IMR-90 (cell line): ENCODE results near the gene PNMA6F. TPM values are rescaled to one million over a fixed set of nuclear protein-coding genes. Genes with fewer than 3 reads are reported as not detected.

Experiments used
- ATAC-seq: fragments of 200-7000 bp; cut with Tn5 transposase; 2 replicates; pipeline ENCODE4 v1.9.1; 2020; ENCODE audit warnings: low read depth, mild to moderate bottlenecking, moderate library complexity
- BruUV-seq: library from RNA; stranded (reverse); fragments of 400-500 nt; replicated peaks from 2 replicates; lab custom pipeline; 2021; lab: Mats Ljungman, UMichigan
- CTCF ChIA-PET: fragments of 300-600 bp; formaldehyde crosslinking; extraction: SDS; loops from one replicate; lab custom pipeline; 2021; ENCODE audit warnings: antibody characterized with exemption; lab: Yijun Ruan, JAX
- POLR2A ChIA-PET: fragments of 300-600 bp; sonication (Branson Sonifier 250); formaldehyde crosslinking; loops from one replicate; lab custom pipeline; 2022; ENCODE audit warnings: antibody characterized with exemption; ENCODE audit not compliant: unreplicated experiment; lab: Charles Lee
- DNase-seq: peaks from one replicate; pipeline ENCODE4 v3.0.0; 2013
- H2AFZ ChIP-seq: replicated peaks from 2 replicates; pipeline ENCODE3; 2013; ENCODE audit warnings: low read length, mild to moderate bottlenecking; ENCODE audit not compliant: poor library complexity
- H2AK5ac ChIP-seq: 2 replicates; pipeline ENCODE4 v1.6.1; 2013; ENCODE audit warnings: low read depth, low read length, inconsistent platforms
- H2AK9ac ChIP-seq: replicated peaks from 2 replicates; pipeline ENCODE3; 2013; ENCODE audit warnings: mild to moderate bottlenecking, low read depth, low read length, moderate library complexity; ENCODE audit not compliant: poor library complexity
- H2BK120ac ChIP-seq: 2 replicates; pipeline ENCODE4 v1.6.1; 2013; ENCODE audit warnings: low read depth, low read length, inconsistent platforms
- H2BK15ac ChIP-seq: 3 replicates; pipeline ENCODE4 v1.6.1; 2013; ENCODE audit warnings: low read depth, low read length, inconsistent platforms
- H2BK20ac ChIP-seq: 2 replicates; pipeline ENCODE4 v1.6.1; 2013; ENCODE audit warnings: low read depth, mild to moderate bottlenecking, inconsistent platforms, low read length, moderate library complexity
- H2BK5ac ChIP-seq: 2 replicates; pipeline ENCODE4 v1.6.1; 2013; ENCODE audit warnings: mild to moderate bottlenecking, low read depth, low read length, inconsistent platforms; ENCODE audit not compliant: poor library complexity, severe bottlenecking
- H3K14ac ChIP-seq: replicated peaks from 2 replicates; pipeline ENCODE4 v1.6.1; 2013; ENCODE audit warnings: low read depth, low read length, inconsistent platforms
- H3K18ac ChIP-seq: 2 replicates; pipeline ENCODE4 v1.6.1; 2013; ENCODE audit warnings: low read depth, low read length, control low read depth
- H3K23ac ChIP-seq: 2 replicates; pipeline ENCODE4 v1.6.1; 2013; ENCODE audit warnings: low read depth, low read length, inconsistent platforms
- H3K27ac ChIP-seq: 2 replicates; pipeline ENCODE4 v1.5.1; 2013; ENCODE audit warnings: mild to moderate bottlenecking, control low read depth, low read length; ENCODE audit not compliant: insufficient read depth
- H3K27me3 ChIP-seq: 2 replicates; pipeline ENCODE4 v1.6.1; 2013; ENCODE audit warnings: low read length; ENCODE audit not compliant: control insufficient read depth, insufficient read depth
- H3K36me3 ChIP-seq: 2 replicates; pipeline ENCODE4 v1.6.1; 2013; ENCODE audit warnings: low read length, mixed read lengths; ENCODE audit not compliant: control insufficient read depth, insufficient read depth
- H3K4ac ChIP-seq: 2 replicates; pipeline ENCODE4 v1.6.1; 2013; ENCODE audit warnings: low read depth, low read length, inconsistent platforms
- H3K4me1 ChIP-seq: 2 replicates; pipeline ENCODE4 v1.6.1; 2013; ENCODE audit warnings: low read length, mixed read lengths; ENCODE audit not compliant: control insufficient read depth, insufficient read depth
- H3K4me2 ChIP-seq: 2 replicates; pipeline ENCODE4 v1.6.1; 2013; ENCODE audit warnings: low read depth, mild to moderate bottlenecking, control low read depth, low read length, moderate library complexity
- H3K4me3 ChIP-seq: 2 replicates; pipeline ENCODE4 v1.5.1; 2013; ENCODE audit warnings: low read depth, mild to moderate bottlenecking, control low read depth, low read length, moderate library complexity; ENCODE audit not compliant: insufficient read depth
- H3K56ac ChIP-seq: 2 replicates; pipeline ENCODE4 v1.6.1; 2013; ENCODE audit warnings: low read length, inconsistent platforms; ENCODE audit not compliant: insufficient read depth; ENCODE audit errors: extremely low read depth
- H3K79me1 ChIP-seq, 2 experiments: 2 replicates each; pipeline ENCODE4 v1.6.1; 2013; ENCODE audit warnings: low read length in 2 of 2, inconsistent platforms in 1 of 2, low read depth in 1 of 2
- H3K9ac ChIP-seq: 2 replicates; pipeline ENCODE4 v1.6.1; 2013; ENCODE audit warnings: low read depth, low read length, control low read depth
- H3K9me1 ChIP-seq: 2 replicates; pipeline ENCODE4 v1.6.1; 2013; ENCODE audit warnings: low read length, inconsistent platforms; ENCODE audit not compliant: insufficient read depth
- H3K9me3 ChIP-seq: 2 replicates; pipeline ENCODE4 v1.6.1; 2013; ENCODE audit warnings: low read length; ENCODE audit not compliant: control insufficient read depth, insufficient read depth
- H4K20me1 ChIP-seq: 2 replicates; pipeline ENCODE4 v1.6.1; 2013; ENCODE audit warnings: low read length, inconsistent platforms; ENCODE audit not compliant: insufficient read depth
- H4K5ac ChIP-seq: 2 replicates; pipeline ENCODE4 v1.6.1; 2013; ENCODE audit warnings: mild to moderate bottlenecking, low read depth, low read length, control low read depth
- H4K8ac ChIP-seq, 2 experiments: 2 replicates each; pipeline ENCODE4 v1.6.1; 2013; ENCODE audit warnings: low read depth in 2 of 2, low read length in 2 of 2, control low read depth in 1 of 2, inconsistent platforms in 1 of 2
- H4K91ac ChIP-seq: 2 replicates; pipeline ENCODE4 v1.6.1; 2013; ENCODE audit warnings: low read depth, low read length, inconsistent platforms; ENCODE audit not compliant: insufficient read depth
- BHLHE40 ChIP-seq: fragments of 150-350 bp; IDR thresholded peaks from 2 replicates; pipeline ENCODE4 v1.6.1; 2016; ENCODE audit warnings: mild to moderate bottlenecking, low read depth, low read length
- CEBPB ChIP-seq: IDR thresholded peaks from 2 replicates; pipeline ENCODE4 v1.6.1; 2012; ENCODE audit warnings: low read depth, low read length, improper control_type of control experiment
- CHD1 ChIP-seq: IDR thresholded peaks from 2 replicates; pipeline ENCODE4 v1.6.1; 2012; ENCODE audit warnings: low read depth, low read length, improper control_type of control experiment
- CTCF ChIP-seq: conservative IDR thresholded peaks from 2 replicates; pipeline ENCODE4 v1.5.1; 2012; ENCODE audit warnings: mild to moderate bottlenecking, low read depth, low read length, improper control_type of control experiment
- ELK1 ChIP-seq: fragments of 150-350 bp; IDR thresholded peaks from 2 replicates; pipeline ENCODE4 v1.6.1; 2016; ENCODE audit warnings: low read depth, mild to moderate bottlenecking, low read length, moderate library complexity, borderline replicate concordance
- FOS ChIP-seq: fragments of 150-350 bp; IDR thresholded peaks from 2 replicates; pipeline ENCODE4 v1.6.1; 2016; ENCODE audit warnings: low read depth, low read length
- MAFK ChIP-seq: IDR thresholded peaks from 2 replicates; pipeline ENCODE4 v1.6.1; 2012; ENCODE audit warnings: low read depth, low read length, improper control_type of control experiment
- MAZ ChIP-seq: IDR thresholded peaks from 2 replicates; pipeline ENCODE4 v1.6.1; 2012; ENCODE audit warnings: low read depth, mild to moderate bottlenecking, low read length, improper control_type of control experiment, moderate library complexity, borderline replicate concordance
- MXI1 ChIP-seq: IDR thresholded peaks from 2 replicates; pipeline ENCODE4 v1.6.1; 2012; ENCODE audit warnings: low read depth, mild to moderate bottlenecking, low read length, moderate library complexity, borderline replicate concordance
- POLR2A ChIP-seq: IDR thresholded peaks from 2 replicates; pipeline ENCODE4 v1.6.1; 2012; ENCODE audit warnings: mild to moderate bottlenecking, low read depth, low read length
- RAD21 ChIP-seq: IDR thresholded peaks from 2 replicates; pipeline ENCODE4 v1.6.1; 2012; ENCODE audit warnings: low read length, improper control_type of control experiment
- RCOR1 ChIP-seq: IDR thresholded peaks from 2 replicates; pipeline ENCODE4 v1.6.1; 2012; ENCODE audit warnings: mild to moderate bottlenecking, low read length, improper control_type of control experiment; ENCODE audit not compliant: insufficient replicate concordance
- RFX5 ChIP-seq: IDR thresholded peaks from 2 replicates; pipeline ENCODE4 v1.8.0; 2012; ENCODE audit warnings: low read depth, mild to moderate bottlenecking, low read length, moderate library complexity
- SMC3 ChIP-seq: fragments of 150-350 bp; IDR thresholded peaks from 2 replicates; pipeline ENCODE4 v1.6.1; 2016; ENCODE audit warnings: low read depth, mild to moderate bottlenecking, antibody characterized with exemption, low read length, moderate library complexity
- WGBS, 2 experiments: methylation state at CpG; one replicate each; pipeline versions ENCODE4 v1.1.5 to v1.1.7; 2013; ENCODE audit warnings: missing lambda C conversion rate in 2 of 2; ENCODE audit not compliant: insufficient read length in 1 of 2; ENCODE audit errors: extremely low coverage in 2 of 2; 5-methylcytosine and 5-hydroxymethylcytosine counted together
- dilution Hi-C: fragments of 300-500 bp; cut with HindIII; formaldehyde crosslinking; loops from one replicate; pipeline ENCODE4 v1.14.3; 2018; ENCODE audit warnings: low sequenced_read_pairs; ENCODE audit not compliant: unreplicated experiment
- in situ Hi-C: fragments of 300-500 bp; cut with MboI; formaldehyde crosslinking; loops from 3 replicates; pipeline ENCODE4 v1.14.3; 2019; ENCODE audit warnings: low sequenced_read_pairs, inconsistent platforms, mixed read lengths
- intact Hi-C: fragments of 100-400 bp; cut with micrococcal nuclease; formaldehyde crosslinking; loops from 2 replicates; pipeline ENCODE4 v1.10.0; 2022
- polyA plus RNA-seq, 3 experiments: library from polyadenylated mRNA; depleted of rRNA; stranded (reverse); fragments of >200 nt; gene quantifications; 2 replicates each; pipeline ENCODE4 v1.2.3, GENCODE V29; 2012; ENCODE audit warnings: low replicate concordance in 1 of 3
- total RNA-seq: library from RNA; depleted of rRNA; stranded (reverse); fragments of >200 nt; gene quantifications from 2 replicates; pipeline ENCODE4 v1.2.3, GENCODE V29; 2012
- TF ChIP-seq, protein P1 (sequence below): fragments of 150-350 bp; IDR thresholded peaks from 2 replicates; pipeline ENCODE4 v1.6.1; 2017; ENCODE audit warnings: mild to moderate bottlenecking, antibody characterized with exemption, low read length, low read depth

Gene PNMA6F
- total and polyA plus RNA-seq, 2 of the 4 experiments (the other 2 are of a cell fraction) = not detected

DNA sequence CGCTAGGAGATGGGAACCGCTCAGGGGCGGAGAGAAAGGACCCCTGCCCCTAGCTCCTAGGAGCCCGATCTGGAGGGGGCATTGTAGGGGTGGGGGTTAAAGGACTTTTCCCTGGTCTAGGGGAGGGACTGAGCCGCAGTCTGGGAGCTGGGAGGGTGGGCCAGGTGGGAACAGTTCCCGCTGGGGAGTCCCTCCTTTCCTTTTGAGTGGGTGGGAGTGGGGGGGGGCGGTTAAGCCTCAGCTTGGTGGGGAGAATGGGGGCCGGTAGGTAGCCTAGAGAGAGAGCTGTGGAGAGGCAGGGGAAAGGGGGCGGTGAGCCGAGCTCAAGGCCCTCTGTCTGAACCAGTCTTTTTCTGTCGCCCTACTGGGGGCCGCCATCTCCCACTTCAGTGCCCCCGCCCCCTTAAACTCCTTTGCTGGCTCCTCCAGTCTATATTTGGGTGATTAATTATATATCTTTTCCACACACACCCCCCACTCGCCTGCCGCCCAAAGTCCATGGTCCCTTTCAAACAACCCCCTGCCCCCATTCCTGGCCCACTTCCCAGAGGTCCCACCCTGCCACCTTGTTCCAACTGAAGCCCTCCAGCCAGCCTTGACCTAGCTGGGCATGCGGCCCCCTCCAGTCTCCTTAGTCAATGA is 13.2 kb upstream of the PNMA6F start:
- CTCF ChIA-PET = no interaction called here
- no peak overlapping the region for H2AK5ac ChIP-seq
- no peak overlapping the region for H3K56ac ChIP-seq
- in situ Hi-C loops (no loop called here), dilution Hi-C loops (no loop called here), intact Hi-C loops (no loop called here)
- POLR2A ChIA-PET = no interaction called here
- H3K9ac ChIP-seq = peak overlapping the region; percentile 97
- H4K8ac ChIP-seq = 0 out of 4 replicates have a peak overlapping the region, but pooled peaks of 1 of the 2 experiments have one; percentile 49
- H3K36me3 ChIP-seq = peaks cover 10% of the 10 kb centered on the region; the same call in 1 of the 2 replicates
- no peak overlapping the region for H3K23ac ChIP-seq
- BruUV-seq = no TSS peak
- no peaks in the 10 kb centered on the region for H3K9me3 ChIP-seq
- H4K5ac ChIP-seq = no peak overlapping the region
- ATAC-seq = no peak
- H3K18ac ChIP-seq = no peak overlapping the region
- H2BK20ac ChIP-seq = no peak overlapping the region
- H2AFZ ChIP-seq = peak overlapping the region; percentile 91
- H3K79me1 ChIP-seq = peaks cover 8 to 32% of the 10 kb centered on the region in 2 experiments
- peak overlapping the region; percentile 85 for H3K4ac ChIP-seq
- H4K91ac ChIP-seq = no peak overlapping the region
- WGBS, 2 experiments = 47% methylated on average over 3 of the region's 16 CpGs; no CpG with 5 or more reads in 1 of the 2 experiments
- peak overlapping the region; percentile 80 for H2BK5ac ChIP-seq
- peaks cover 1% of the 10 kb centered on the region; the same call in 1 of the 2 replicates for H3K27me3 ChIP-seq
- no peak overlapping the region for H2BK120ac ChIP-seq
- H3K9me1 ChIP-seq = peaks cover 3% of the 10 kb centered on the region; the same call in 1 of the 2 replicates
- peak overlapping the region; percentile 69 for H3K4me2 ChIP-seq
- H2AK9ac ChIP-seq = no peak overlapping the region
- peak overlapping the region; percentile 95 for H3K27ac ChIP-seq
- no peak overlapping the region for H3K14ac ChIP-seq
- peak overlapping the region; percentile 100 for H3K4me3 ChIP-seq
- no peak for DNase-seq
- peaks cover 10% of the 10 kb centered on the region for H4K20me1 ChIP-seq
- no peak overlapping the region for H2BK15ac ChIP-seq
- peaks cover 2% of the 10 kb centered on the region; the same call in 1 of the 2 replicates for H3K4me1 ChIP-seq
- TF ChIP-seq MAFK (no peak), CTCF (no peak), RCOR1 (no peak), RAD21 (no peak), MXI1 (no peak), RFX5 (no peak), CEBPB (no peak), FOS (no peak), MAZ (no peak), SMC3 (no peak), CHD1 (no peak), ELK1 (no peak), BHLHE40 (no peak), POLR2A (no peak)
- TF ChIP-seq, protein P1, sequence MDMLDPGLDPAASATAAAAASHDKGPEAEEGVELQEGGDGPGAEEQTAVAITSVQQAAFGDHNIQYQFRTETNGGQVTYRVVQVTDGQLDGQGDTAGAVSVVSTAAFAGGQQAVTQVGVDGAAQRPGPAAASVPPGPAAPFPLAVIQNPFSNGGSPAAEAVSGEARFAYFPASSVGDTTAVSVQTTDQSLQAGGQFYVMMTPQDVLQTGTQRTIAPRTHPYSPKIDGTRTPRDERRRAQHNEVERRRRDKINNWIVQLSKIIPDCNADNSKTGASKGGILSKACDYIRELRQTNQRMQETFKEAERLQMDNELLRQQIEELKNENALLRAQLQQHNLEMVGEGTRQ = no peak
